ENCODE measurements around the gene ATP1A2.

Gene ATP1A2

GRCh38 chr1:160186729-160187128, 71.2 kb downstream of the ATP1A2 start:
- no peak for DNase-seq

GRCh38 chr1:160187407-160187806, 71.8 kb downstream of the ATP1A2 start:
- DNase-seq: no peak

GRCh38 chr1:160188341-160188740, 72.8 kb downstream of the ATP1A2 start:
- DNase-seq: no peak

- DNase-seq: no peak
Measured at GRCh38 chr1:160189649-160190625, 74.4 kb downstream of the ATP1A2 start, which contains the start of gene CASQ1. Gene CASQ1 (plus strand): TSS chr1:160190575. CDS start chr1:160190752, 177 bp downstream.

- no peak for DNase-seq
Measured at GRCh38 chr1:160191756-160192155, 76.2 kb downstream of the ATP1A2 start.

GRCh38 chr1:160192234-160192633, 76.7 kb downstream of the ATP1A2 start:
- no peak for DNase-seq
